GM21717 (cell line): ENCODE results near the gene ZNF555.
"Not testable (repeated sequence)": the region's sequence is repeated elsewhere in the genome, so short reads cannot be mapped to it uniquely, and the experiment has no call there.

Experiments
- ATAC-seq: cut with Tn5 transposase; IDR thresholded peaks from one replicate; pipeline ENCODE4 v1.9.1; 2021; ENCODE audit warnings: mild to moderate bottlenecking, moderate library complexity; ENCODE audit not compliant: unreplicated experiment

ZNF555 gene

GRCh38 chr19:2866495-2867024 lies 25.3 kb downstream of the ZNF555 start:
- no peak for ATAC-seq

GRCh38 chr19:2867025-2867991 lies 26.0 kb downstream of the ZNF555 start, which contains the start of gene ZNF556:
TSS of gene ZNF556 (plus strand) at chr19:2867335. CDS start at chr19:2867422, 87 bp downstream.
- ATAC-seq: no peak

- no peak for ATAC-seq
Observed at GRCh38 chr19:2869618-2870017, 28.3 kb downstream of the ZNF555 start.

GRCh38 chr19:2872175-2872574 lies 30.9 kb downstream of the ZNF555 start:
- not testable (repeated sequence) for ATAC-seq

- ATAC-seq: no peak
Observed at GRCh38 chr19:2877398-2878331, 36.4 kb downstream of the ZNF555 start.

- no peak for ATAC-seq
Observed at GRCh38 chr19:2883686-2884439, 42.6 kb downstream of the ZNF555 start.

- no peak for ATAC-seq
Observed at GRCh38 chr19:2885736-2886135, 44.5 kb downstream of the ZNF555 start.

- no peak for ATAC-seq
Observed at GRCh38 chr19:2887391-2887914, 46.2 kb downstream of the ZNF555 start.

- ATAC-seq: no peak
Observed at GRCh38 chr19:2888731-2889224, 47.5 kb downstream of the ZNF555 start.

GRCh38 chr19:2890531-2890930 lies 49.3 kb downstream of the ZNF555 start:
- ATAC-seq: not testable (repeated sequence)

- no peak for ATAC-seq
Observed at GRCh38 chr19:2896694-2897093, 55.4 kb downstream of the ZNF555 start.

GRCh38 chr19:2900296-2901252 lies 59.3 kb downstream of the ZNF555 start, which contains the start of gene ZNF57:
TSS of gene ZNF57 (plus strand) at chr19:2900928. CDS start at chr19:2901046, 118 bp downstream.
- peak; percentile 90 for ATAC-seq

- ATAC-seq: no peak
Observed at GRCh38 chr19:2902590-2903218, 61.4 kb downstream of the ZNF555 start.

GRCh38 chr19:2903326-2903725 lies 62.1 kb downstream of the ZNF555 start:
- not testable (repeated sequence) for ATAC-seq

GRCh38 chr19:2905918-2906519 lies 64.7 kb downstream of the ZNF555 start:
- no peak for ATAC-seq

GRCh38 chr19:2906631-2907195 lies 65.4 kb downstream of the ZNF555 start:
- no peak for ATAC-seq
